ENCODE results near the gene ORAI1.

- TF ChIP-seq POLR2A (IDR thresholded peaks at IDR 0.05) (no peak), CTCF (IDR thresholded peaks at IDR 0.05) (no peak)
Measured at GRCh38 chr12:121663610-121663929, 37.2 kb downstream of the ORAI1 start.
